Activated CD8-positive, alpha-beta memory T cell treated with anti-CD3 and anti-CD28 coated beads, Interleukin-2, amount 50 U/mL, for 4 hours (primary cell): ENCODE results near the gene SCAPER.
"Not testable (repeated sequence)": the region's sequence is repeated elsewhere in the genome, so short reads cannot be mapped to it uniquely, and the experiment has no call there.

Source experiments
- DNase-seq: peaks from one replicate; pipeline ENCODE4 v3.0.0-alpha.2; 2020

SCAPER gene

GRCh38 chr15:76299786-76300185, 605.4 kb downstream of the SCAPER start:
- no peak for DNase-seq

- no peak for DNase-seq
Observed at GRCh38 chr15:76298986-76299385, 606.2 kb downstream of the SCAPER start.

- not testable (repeated sequence) for DNase-seq
Observed at GRCh38 chr15:76297951-76298350, 607.2 kb downstream of the SCAPER start.
